Measurements from ENCODE around the gene IL7R.

GRCh38 chr5:35828082-35828598 is 28.6 kb upstream of the IL7R start:
- TF ChIP-seq USF1 (IDR thresholded peaks at IDR 0.05) = no peak
- no peak for TF ChIP-seq EP300 (IDR thresholded peaks at IDR 0.05; ENCODE audit: borderline replicate concordance)
- no peak for TF ChIP-seq MAX (IDR thresholded peaks at IDR 0.05)
- TF ChIP-seq TEAD4 (IDR thresholded peaks at IDR 0.05) = no peak
- TF ChIP-seq RAD21 (IDR thresholded peaks at IDR 0.05; ENCODE audit: low read depth) = no peak
- no peak for TF ChIP-seq CEBPB (IDR thresholded peaks at IDR 0.05)
- no peak for TF ChIP-seq REST (IDR thresholded peaks at IDR 0.05; ENCODE audit: low read depth)
- no peak for TF ChIP-seq NFIC (IDR thresholded peaks at IDR 0.05)
- no peak for TF ChIP-seq EGR1 (IDR thresholded peaks at IDR 0.05)
- no peak for TF ChIP-seq TAF1 (IDR thresholded peaks at IDR 0.05; ENCODE audit: low read depth)
- TF ChIP-seq YY1 (IDR thresholded peaks at IDR 0.05; ENCODE audit: low read depth) = no peak
- no peak for TF ChIP-seq CREB1 (IDR thresholded peaks at IDR 0.05; ENCODE audit: low read depth)
- no peak for TF ChIP-seq ZBTB7A (IDR thresholded peaks at IDR 0.05; ENCODE audit: low read depth)

Measured in Ishikawa (cell line).